GM18519 (cell line): ENCODE results near the gene SNRNP25.

ENCODE experiments used
- ATAC-seq: cut with Tn5 transposase; IDR thresholded peaks from one replicate; pipeline ENCODE4 v1.9.1; 2021; ENCODE audit warnings: mild to moderate bottlenecking, moderate library complexity; ENCODE audit not compliant: unreplicated experiment, low FRiP score

Gene SNRNP25

DNA sequence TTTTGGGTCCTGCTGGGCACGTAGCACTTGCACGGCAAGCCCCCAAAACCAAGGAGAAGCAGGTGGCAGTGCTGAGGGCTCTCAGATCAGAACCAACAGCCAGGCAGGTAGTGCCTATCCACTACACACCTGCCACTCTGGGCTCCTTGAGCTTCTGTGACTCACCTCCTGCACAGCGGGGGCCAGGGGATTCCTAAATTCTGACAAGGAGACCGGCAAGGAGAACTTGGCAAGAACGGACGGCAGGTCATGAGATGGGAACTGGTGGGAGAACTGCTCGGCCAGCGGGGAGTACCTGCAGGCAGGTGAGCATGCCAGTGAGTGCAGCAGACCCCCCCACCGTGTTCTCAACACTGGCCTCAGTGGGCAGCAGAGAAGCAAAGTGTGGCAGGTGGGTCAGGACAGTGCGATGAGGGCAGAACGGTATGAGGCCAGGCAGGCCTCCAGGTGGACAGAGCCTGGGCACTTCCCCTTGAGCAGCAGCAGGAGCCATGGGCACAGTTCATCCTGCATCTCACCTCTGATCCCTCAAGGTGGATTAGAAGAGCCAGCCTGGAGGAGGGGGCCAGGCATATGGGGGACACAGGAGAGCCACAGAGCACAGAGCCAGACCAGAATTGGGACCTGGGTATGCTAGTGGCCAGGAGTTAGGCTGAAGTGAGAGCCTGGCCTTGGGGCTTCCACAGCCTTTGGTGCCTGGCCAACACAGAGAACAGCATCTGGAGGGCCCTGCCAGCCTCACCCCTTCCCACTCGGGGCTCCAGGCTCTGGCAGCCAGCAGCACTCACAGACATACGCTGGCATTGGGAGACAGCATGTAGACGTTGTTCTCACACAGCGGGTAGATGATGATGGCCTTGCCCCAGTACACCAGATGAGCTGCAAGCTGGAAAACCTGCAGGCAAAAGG, 39.1 kb downstream of the SNRNP25 start:
- no peak for ATAC-seq

DNA sequence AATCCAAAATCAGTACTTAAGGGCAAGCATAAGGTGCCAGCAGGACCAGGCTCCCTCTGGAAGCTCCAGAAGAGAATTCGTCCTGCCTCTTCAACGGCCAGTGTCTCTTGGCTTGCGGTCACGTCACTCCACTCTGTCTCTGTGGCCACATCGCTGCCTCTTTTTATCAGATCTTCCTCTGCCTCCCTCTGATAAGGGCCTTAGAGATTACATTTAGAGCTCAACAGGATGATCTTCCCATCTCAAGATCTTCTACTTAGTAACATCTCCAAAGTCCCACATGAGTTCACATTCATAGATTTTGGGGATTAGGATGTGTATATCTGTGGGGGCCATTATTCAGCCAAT, 41.3 kb downstream of the SNRNP25 start:
- ATAC-seq: no peak

DNA sequence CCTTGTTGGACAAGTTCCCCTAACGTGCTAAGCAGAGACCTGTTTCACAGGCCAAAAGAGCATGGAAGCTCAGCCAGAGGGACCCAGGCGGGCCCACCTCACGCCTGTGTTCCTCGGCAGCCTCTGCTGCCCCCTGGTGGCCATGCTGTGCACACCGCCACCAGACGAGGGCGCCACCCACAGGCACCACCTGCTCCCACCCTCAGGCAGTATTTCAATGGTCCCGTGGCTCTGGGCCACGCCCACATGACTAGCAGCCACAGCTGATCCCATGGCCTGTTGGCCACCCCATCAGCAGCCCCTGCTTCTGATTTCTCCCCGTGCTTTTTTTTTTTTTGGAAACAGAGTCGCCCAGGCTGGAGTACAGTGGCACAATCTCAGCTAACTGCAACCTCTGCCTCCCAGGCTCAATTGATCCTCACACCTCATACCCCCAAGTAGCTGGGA, 43.3 kb downstream of the SNRNP25 start:
- ATAC-seq: peak; percentile 62

DNA sequence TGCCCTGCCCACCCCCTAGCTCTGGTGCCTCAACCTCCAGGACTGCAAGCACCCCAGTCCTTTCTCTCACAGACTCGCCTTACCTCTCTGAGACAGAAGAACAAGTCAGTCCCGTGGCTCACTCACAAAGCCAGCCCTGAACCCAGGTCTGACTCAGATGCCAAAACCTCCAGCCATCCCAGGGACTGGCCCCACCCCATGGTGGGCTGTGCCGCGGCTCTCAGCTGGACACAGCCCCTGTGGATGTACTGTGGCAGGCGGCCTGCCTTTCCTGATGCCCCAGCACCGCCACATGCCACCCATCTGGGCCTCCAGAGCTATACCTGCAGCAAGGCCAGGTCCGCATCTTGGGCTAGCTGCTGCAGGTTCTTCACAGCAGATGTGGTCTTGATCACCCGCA, 44.2 kb downstream of the SNRNP25 start:
- no peak for ATAC-seq

DNA sequence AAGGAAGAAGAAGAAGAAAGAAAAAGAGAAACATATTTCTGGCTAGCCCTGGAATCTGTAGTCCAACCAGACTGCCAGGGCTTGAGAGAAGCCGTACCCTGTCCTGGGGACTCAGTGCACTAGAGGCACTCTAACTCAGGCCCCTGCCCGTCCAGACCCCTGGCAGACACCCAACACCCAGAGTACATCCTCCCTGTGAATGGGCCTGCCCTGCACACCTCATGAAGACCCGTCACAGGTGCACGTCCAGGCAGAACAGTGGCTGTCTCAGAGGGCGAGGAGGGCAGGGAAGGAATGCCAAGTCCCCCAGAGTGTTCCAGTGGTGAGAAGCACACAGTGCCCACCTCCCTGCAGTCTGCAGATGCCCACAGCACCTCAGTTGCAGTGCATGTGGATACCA, 47.4 kb downstream of the SNRNP25 start:
- no peak for ATAC-seq

DNA sequence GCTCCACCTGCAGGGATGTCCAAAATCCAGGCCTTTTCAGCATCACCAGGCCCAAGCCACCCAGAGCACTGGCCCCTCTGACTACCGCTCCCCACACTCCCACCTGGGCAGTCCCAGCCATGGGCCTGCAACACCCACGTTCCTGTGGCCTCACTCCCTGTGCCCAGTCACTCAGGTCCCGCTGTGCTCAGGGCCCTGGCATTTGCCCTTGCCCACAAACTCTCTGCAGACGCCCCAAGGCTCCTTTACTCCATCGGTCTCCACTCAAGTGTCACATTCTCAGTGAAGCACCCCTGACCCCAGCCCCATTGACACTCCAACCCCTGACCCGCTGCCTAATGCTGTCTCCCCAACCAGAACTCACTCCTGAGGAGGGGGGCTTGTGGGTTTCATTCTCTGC, 48.0 kb downstream of the SNRNP25 start:
- ATAC-seq: no peak

DNA sequence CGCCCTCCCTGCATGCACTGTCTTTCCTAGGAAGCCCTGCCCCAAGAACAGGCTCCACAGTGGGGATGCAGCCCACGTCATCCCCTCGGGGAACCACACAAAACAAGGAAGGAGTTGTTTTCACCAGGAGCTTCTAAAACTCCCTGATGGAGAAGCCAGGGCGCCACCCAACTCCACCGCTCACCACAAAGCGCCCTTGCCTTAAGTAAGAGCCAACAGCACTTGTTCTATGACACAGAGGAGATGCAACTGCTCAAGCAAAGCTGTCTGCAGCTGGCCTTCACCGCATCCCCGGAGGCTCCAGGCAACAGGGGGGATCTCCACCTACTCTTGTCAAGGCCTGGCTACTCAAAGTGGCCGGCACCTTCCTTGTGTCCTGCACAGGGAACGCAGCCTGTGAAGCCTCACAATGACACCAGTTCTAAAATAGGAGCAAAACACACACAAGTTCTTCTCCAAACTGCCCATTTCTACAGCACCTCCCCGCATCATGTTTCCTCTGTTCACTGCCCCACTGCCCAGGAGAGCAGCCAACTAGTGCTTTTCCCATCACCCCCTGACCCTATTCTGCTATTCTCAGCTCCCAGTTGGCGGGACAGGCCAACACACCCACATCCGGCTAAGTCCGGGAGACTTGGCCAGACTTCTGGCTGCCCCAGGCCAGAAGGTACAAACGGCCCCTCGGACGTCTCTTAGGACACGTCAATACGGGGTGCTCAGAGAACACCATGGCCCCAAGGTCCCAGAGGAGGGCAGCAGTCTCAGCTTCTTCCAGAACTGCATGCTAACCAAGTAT, 48.6 kb downstream of the SNRNP25 start:
- no peak for ATAC-seq

- ATAC-seq: no peak
These were observed 50.7 kb downstream of the SNRNP25 start for GRCh38 chr16:104355-104754.

DNA sequence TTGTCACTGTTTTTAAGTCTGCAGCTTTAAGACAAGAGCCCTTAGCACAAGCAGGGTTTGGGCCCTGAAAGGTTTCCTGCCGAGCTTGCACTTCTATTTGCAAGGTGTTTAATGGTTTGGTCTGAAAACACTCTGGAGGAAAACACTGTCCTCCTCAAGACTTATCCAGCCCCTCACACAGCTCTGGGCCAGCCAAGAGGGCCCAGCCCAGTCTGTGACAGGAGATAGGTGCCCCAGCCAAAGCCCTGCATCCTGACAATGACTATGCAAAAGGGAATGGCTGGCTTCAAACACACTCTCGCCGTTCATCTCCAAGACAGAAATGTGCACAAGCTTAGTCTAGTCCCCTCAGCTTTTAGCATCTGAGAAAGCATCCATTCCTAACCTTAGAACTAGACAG, 51.3 kb downstream of the SNRNP25 start:
- no peak for ATAC-seq

- no peak for ATAC-seq
These were observed 51.9 kb downstream of the SNRNP25 start for GRCh38 chr16:105521-105920.

DNA sequence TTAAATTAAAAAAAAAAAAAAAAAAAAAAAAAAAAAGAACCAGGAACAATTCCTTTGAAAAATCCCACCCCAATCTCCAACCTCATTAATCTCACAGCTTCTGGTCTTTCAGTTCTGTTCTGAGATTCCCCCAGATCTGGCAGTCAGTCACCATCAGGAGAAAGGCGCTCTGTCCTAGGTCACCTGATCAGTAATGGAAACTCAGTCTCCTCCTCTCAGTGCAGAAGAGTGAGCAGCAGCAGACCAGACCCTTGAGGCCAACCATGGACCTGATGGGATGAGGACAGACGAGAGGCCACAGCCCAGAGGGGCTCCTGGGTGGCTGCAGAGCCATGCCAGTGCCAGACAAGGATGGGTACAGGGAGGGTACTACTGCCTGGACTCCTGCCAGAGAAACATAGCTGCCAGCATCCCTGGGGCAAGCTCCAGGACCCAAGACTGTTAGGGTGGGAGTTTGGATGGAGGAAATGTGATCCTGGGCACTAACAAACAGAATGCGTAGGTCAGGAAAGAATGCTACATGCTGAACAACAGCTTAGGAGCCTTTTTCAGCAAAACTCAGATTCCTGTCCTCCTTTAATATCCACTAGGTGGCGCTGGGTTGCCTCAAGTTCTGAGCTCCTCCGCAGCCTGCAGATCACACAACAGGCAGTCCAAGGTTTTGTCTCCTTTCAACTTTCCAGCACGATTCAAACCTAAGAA, 53.1 kb downstream of the SNRNP25 start:
- ATAC-seq: no peak
